ENCODE data around the gene ADAMTS19.
"Not testable (repeated sequence)": the region's sequence is repeated elsewhere in the genome, so short reads cannot be mapped to it uniquely, and the experiment has no call there.

ADAMTS19 gene

GRCh38 chr5:129459777-129460671 lies at the start of gene ADAMTS19:
Gene ADAMTS19 (plus strand): TSS chr5:129460298. CDS start chr5:129460392, 94 bp downstream.
- DNase-seq (ENCODE audit: low read depth, low spot score) = no peak

GRCh38 chr5:129410488-129410887 lies 49.6 kb upstream of the ADAMTS19 start:
- DNase-seq (ENCODE audit: low read depth, low spot score) = no peak

- DNase-seq (ENCODE audit: low read depth, low spot score) = no peak
Measured at GRCh38 chr5:129412721-129413120, 47.4 kb upstream of the ADAMTS19 start.

- no peak for DNase-seq (ENCODE audit: low read depth, low spot score)
Measured at GRCh38 chr5:129413570-129413969, 46.5 kb upstream of the ADAMTS19 start.

GRCh38 chr5:129419292-129419691 lies 40.8 kb upstream of the ADAMTS19 start:
- DNase-seq (ENCODE audit: low read depth, low spot score) = no peak

GRCh38 chr5:129425031-129425430 lies 35.1 kb upstream of the ADAMTS19 start:
- no peak for DNase-seq (ENCODE audit: low read depth, low spot score)

- no peak for DNase-seq (ENCODE audit: low read depth, low spot score)
Measured at GRCh38 chr5:129426071-129426470, 34.0 kb upstream of the ADAMTS19 start.

GRCh38 chr5:129428636-129429035 lies 31.5 kb upstream of the ADAMTS19 start:
- not testable (repeated sequence) for DNase-seq (ENCODE audit: low read depth, low spot score)

- no peak for DNase-seq (ENCODE audit: low read depth, low spot score)
Measured at GRCh38 chr5:129431406-129431805, 28.7 kb upstream of the ADAMTS19 start.

GRCh38 chr5:129438322-129438721 lies 21.8 kb upstream of the ADAMTS19 start:
- DNase-seq (ENCODE audit: low read depth, low spot score) = no peak

GRCh38 chr5:129440424-129440823 lies 19.7 kb upstream of the ADAMTS19 start:
- no peak for DNase-seq (ENCODE audit: low read depth, low spot score)

GRCh38 chr5:129441096-129441495 lies 19.0 kb upstream of the ADAMTS19 start:
- DNase-seq (ENCODE audit: low read depth, low spot score) = no peak

GRCh38 chr5:129445379-129445778 lies 14.7 kb upstream of the ADAMTS19 start:
- no peak for DNase-seq (ENCODE audit: low read depth, low spot score)

GRCh38 chr5:129447968-129448367 lies 12.1 kb upstream of the ADAMTS19 start:
- DNase-seq (ENCODE audit: low read depth, low spot score) = no peak

GRCh38 chr5:129448654-129449053 lies 11.4 kb upstream of the ADAMTS19 start:
- DNase-seq (ENCODE audit: low read depth, low spot score) = no peak

- DNase-seq (ENCODE audit: low read depth, low spot score) = no peak
Measured at GRCh38 chr5:129454461-129454860, 5.6 kb upstream of the ADAMTS19 start.

- DNase-seq (ENCODE audit: low read depth, low spot score) = no peak
Measured at GRCh38 chr5:129459450-129459776, 685 bp upstream of the ADAMTS19 start.

- no peak for DNase-seq (ENCODE audit: low read depth, low spot score)
Measured at GRCh38 chr5:129460672-129460935, 506 bp downstream of the ADAMTS19 start.

GRCh38 chr5:129460936-129461710 lies 1.0 kb downstream of the ADAMTS19 start:
- DNase-seq (ENCODE audit: low read depth, low spot score) = no peak

- no peak for DNase-seq (ENCODE audit: low read depth, low spot score)
Measured at GRCh38 chr5:129461711-129462332, 1.7 kb downstream of the ADAMTS19 start.

GRCh38 chr5:129465776-129466344 lies 5.8 kb downstream of the ADAMTS19 start:
- DNase-seq (ENCODE audit: low read depth, low spot score) = no peak

GRCh38 chr5:129474544-129474943 lies 14.4 kb downstream of the ADAMTS19 start:
- DNase-seq (ENCODE audit: low read depth, low spot score) = no peak
